IPS-20b (cell line): ENCODE measurements around the gene PGLYRP1.

Experiments used
- H3K27ac ChIP-seq: one replicate; pipeline ENCODE4 v1.5.1; 2013; ENCODE audit warnings: low read length
- H3K27me3 ChIP-seq: 2 replicates; pipeline ENCODE4 v1.6.1; 2013; ENCODE audit warnings: mild to moderate bottlenecking, low read length, inconsistent platforms; ENCODE audit not compliant: insufficient read depth
- H3K36me3 ChIP-seq: 2 replicates; pipeline ENCODE4 v1.6.1; 2013; ENCODE audit warnings: low read depth, mild to moderate bottlenecking, inconsistent platforms, low read length, moderate library complexity; ENCODE audit not compliant: insufficient read depth
- H3K4me1 ChIP-seq: 2 replicates; pipeline ENCODE4 v1.6.1; 2013; ENCODE audit warnings: mild to moderate bottlenecking, control low read depth, inconsistent platforms, low read length, moderate library complexity; ENCODE audit not compliant: insufficient read depth
- H3K4me3 ChIP-seq: 2 replicates; pipeline ENCODE4 v1.5.1; 2013; ENCODE audit warnings: mild to moderate bottlenecking, low read length, inconsistent platforms
- H3K9ac ChIP-seq: 2 replicates; pipeline ENCODE4 v1.6.1; 2013; ENCODE audit warnings: low read depth, mild to moderate bottlenecking, inconsistent platforms, low read length, moderate library complexity
- H3K9me3 ChIP-seq: 2 replicates; pipeline ENCODE4 v1.6.1; 2013; ENCODE audit warnings: mild to moderate bottlenecking, low read depth, low read length, inconsistent platforms; ENCODE audit not compliant: insufficient read depth

The PGLYRP1 gene

DNA sequence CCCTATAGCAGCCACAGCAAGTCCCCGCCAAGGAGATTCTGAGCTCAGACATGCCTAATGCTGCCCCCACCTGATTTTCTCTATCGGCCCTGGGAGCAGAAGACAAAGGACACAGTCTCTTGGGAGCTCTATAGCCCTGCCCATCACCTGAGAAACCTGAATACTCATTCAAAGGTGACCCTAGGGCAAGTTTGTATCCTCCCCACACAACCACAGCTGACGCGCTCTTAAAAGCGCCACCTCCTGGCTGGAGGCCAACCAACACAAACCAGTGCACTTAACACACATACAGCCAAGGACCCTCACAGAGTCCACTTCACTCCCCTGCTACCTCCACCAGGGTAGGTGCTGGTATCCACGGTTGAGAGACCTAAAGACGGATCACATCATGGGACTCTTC, 26.7 kb upstream of the PGLYRP1 start:
- Histone ChIP-seq H3K27me3 (peaks cover 16% of the 10 kb centered on the region; the same call in 1 of the 2 replicates), H3K36me3 (no peaks in the 10 kb centered on the region), H3K4me3 (peak overlapping the region; percentile 19; the same call in 1 of the 2 replicates), H3K4me1 (no peaks in the 10 kb centered on the region), H3K9ac (no peak overlapping the region), H3K9me3 (peaks cover 20% of the 10 kb centered on the region), H3K27ac (no peak overlapping the region)

DNA sequence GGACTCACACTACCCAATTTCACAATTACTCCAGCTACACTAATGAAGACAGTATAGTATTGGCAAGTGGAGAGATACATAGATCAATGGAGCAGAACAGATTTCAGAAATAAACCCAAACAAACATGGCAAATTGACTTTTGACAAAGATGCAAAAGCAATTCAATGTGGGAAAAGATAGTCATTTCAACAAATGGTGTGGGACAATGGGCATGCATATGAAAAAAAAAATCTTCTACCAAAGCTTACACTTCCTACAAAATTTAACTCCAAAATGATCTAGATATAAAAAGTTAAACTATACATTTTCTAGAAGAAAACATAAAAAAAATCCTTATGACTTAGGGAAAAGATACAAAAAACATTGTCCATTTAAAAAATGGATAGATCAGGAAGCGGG, 20.7 kb upstream of the PGLYRP1 start:
- no peak overlapping the region for H3K4me3 ChIP-seq
- H3K36me3 ChIP-seq = no peaks in the 10 kb centered on the region
- H3K4me1 ChIP-seq = no peaks in the 10 kb centered on the region
- peaks cover 39% of the 10 kb centered on the region for H3K9me3 ChIP-seq
- no peak overlapping the region for H3K27ac ChIP-seq
- H3K27me3 ChIP-seq = peaks cover 15% of the 10 kb centered on the region; the same call in 1 of the 2 replicates
- H3K9ac ChIP-seq = no peak overlapping the region

DNA sequence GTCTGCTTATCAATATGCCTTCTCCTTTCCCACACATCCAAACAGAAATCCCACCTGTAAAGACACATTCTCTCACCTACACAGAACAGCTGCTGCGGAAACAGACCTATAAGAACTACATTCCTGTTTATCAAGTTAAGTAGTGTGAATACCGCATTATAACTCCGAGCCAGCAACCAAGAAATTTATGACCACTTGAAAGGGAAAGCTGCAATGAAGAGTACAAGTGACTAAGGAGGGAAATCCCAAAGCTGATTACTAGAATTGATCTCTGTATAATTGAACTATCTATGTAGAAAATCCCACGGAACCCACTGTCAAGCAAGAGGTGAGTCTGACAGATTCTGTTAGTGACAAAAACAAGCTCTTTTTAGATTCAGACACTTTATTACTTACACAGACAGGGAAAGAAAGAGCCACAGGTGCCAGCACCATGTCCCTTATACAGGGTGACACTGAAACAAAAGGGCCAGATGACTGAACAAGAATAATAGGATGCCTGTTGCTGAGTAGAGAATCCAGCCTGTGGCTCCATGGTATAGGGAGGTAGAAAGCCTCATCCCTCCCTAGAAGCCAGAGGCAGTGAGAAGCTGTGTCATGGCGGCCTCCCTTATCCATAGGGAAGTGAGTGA, 19.5 kb upstream of the PGLYRP1 start:
- H3K9ac ChIP-seq = no peak overlapping the region
- H3K9me3 ChIP-seq = peaks cover 33% of the 10 kb centered on the region
- no peak overlapping the region for H3K4me3 ChIP-seq
- peaks cover 15% of the 10 kb centered on the region; the same call in 1 of the 2 replicates for H3K27me3 ChIP-seq
- H3K27ac ChIP-seq = no peak overlapping the region
- no peaks in the 10 kb centered on the region for H3K4me1 ChIP-seq
- H3K36me3 ChIP-seq = no peaks in the 10 kb centered on the region

DNA sequence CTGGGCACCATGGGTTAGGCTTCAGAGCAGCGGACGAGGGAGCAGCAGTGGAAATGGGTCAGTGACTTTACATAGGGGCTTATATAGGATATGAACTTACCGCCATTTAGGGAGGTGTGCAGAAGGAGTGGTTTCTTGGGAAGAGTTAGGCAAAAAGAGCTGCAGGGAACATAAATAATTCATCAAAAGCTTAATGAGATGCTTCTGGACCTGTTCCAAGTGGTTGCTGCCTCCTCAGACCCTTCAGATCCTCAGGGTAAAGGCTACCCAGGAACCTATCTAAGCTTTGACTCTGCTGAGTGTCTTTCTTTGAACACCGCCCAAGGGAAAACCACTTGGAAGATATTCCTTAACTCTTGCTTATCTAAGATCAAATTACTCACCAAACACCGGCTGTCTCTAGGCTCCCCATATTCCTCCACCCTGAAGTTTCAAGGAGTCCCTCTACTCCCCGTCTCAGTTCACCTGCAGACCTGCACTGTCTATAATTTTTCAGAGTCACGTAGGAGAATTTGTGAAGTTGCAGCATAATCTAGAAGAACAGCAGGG, 18.2 kb upstream of the PGLYRP1 start, which contains the start of gene IGFL4:
Gene IGFL4, minus strand, starts transcription at position 51 of the 549 bp plus-strand sequence. Its CDS starts 40 bp downstream, at position 11.
- Histone ChIP-seq H3K9ac (no peak within 1 kb of the TSS), H3K9me3 (peaks cover 24% of the 10 kb centered on the region), H3K27ac (no peak within 1 kb of the TSS), H3K4me1 (no peaks in the 10 kb centered on the region), H3K36me3 (no peaks in the 10 kb centered on the region), H3K27me3 (0 out of 2 replicates have a peak, but pooled peaks cover 6% of the 10 kb centered on the region), H3K4me3 (no peak within 1 kb of the TSS)

DNA sequence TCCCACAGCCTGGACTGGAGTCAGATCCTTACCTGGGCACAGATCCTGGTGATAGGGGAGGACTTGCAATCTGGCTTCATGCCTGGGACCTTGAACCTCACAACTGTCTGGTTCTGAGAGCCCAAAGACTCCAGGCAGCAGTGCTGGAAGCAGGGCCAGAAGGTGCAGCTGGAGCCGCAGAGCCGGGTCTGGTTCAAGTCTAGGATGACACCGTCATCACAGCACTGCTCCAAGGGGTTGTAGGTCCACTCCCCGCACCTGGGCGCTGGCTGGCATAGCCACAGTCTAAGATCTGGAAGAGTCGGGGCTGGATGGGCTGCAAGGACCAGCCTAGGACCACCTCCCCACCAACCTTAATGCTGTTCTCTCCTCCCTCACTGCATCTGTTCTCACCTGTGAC, 17.3 kb upstream of the PGLYRP1 start:
- H3K9ac ChIP-seq = no peak overlapping the region
- H3K9me3 ChIP-seq = peaks cover 23% of the 10 kb centered on the region; the same call in 1 of the 2 replicates
- no peaks in the 10 kb centered on the region for H3K27me3 ChIP-seq
- H3K36me3 ChIP-seq = no peaks in the 10 kb centered on the region
- H3K4me3 ChIP-seq = no peak overlapping the region
- H3K4me1 ChIP-seq = no peaks in the 10 kb centered on the region
- no peak overlapping the region for H3K27ac ChIP-seq

DNA sequence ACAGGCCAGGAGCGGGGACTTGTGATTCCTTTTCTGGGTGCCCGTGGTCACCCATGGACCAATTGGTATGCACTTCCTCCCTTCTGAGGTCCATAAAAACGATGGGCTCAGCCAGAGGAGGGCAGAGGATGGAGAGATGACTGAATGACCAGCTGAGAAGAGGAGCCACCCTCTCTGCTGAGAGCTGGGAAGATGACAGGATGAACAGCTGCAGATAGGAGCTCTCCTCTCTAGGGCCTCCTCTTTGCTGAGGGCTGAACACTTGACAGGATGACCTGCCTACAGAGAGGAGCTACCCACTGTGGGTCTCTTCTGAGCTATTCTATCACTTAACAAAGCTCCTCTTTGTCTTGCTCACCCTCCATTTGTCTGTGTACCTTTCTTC, 13.9 kb upstream of the PGLYRP1 start:
- H3K36me3 ChIP-seq = no peaks in the 10 kb centered on the region
- H3K27ac ChIP-seq = no peak overlapping the region
- no peak overlapping the region for H3K4me3 ChIP-seq
- no peaks in the 10 kb centered on the region for H3K4me1 ChIP-seq
- no peak overlapping the region for H3K9ac ChIP-seq
- no peaks in the 10 kb centered on the region; the same call in 1 of the 2 replicates for H3K9me3 ChIP-seq
- no peaks in the 10 kb centered on the region for H3K27me3 ChIP-seq

DNA sequence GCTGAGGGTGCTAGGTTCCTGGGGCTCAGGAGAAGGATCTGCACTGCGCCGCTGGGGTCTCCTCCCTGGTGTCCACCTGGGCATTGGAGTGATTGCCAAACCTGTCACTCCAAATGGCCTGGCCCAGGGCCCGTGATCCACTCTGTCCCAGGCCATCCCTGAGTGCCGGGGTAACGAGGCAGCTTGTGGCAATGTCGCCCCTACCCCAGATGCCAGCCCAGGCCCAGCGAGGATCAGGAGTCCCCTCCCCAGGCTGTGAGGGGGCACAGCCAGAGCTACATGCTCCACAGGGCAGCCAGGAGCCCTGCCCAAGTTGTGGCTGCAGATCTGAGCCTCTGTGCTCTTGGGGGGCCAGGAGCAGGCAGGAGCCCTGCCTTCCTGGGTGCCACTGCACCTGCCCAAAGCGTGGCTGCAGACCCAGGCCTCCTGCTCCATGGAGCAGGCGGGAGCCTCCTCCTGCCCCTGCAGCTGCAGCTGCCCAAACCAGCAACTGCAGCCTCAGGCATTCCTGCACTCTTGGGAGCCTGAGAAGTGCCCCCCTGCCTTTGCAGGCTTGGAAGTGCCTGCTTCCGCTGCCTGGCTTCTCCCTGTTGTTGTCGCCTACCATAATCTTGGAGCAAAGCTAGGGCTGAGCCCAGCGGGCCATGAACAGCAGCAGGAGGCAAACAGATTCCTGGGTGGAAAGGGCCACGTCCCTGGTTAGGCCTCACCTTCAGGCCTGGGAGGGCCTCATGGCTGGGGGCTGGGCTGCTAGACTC, 13.3 kb upstream of the PGLYRP1 start:
- H3K36me3 ChIP-seq = no peaks in the 10 kb centered on the region
- no peak overlapping the region for H3K27ac ChIP-seq
- no peaks in the 10 kb centered on the region for H3K4me1 ChIP-seq
- no peak overlapping the region for H3K4me3 ChIP-seq
- H3K27me3 ChIP-seq = no peaks in the 10 kb centered on the region
- H3K9ac ChIP-seq = no peak overlapping the region
- H3K9me3 ChIP-seq = no peaks in the 10 kb centered on the region; the same call in 1 of the 2 replicates

DNA sequence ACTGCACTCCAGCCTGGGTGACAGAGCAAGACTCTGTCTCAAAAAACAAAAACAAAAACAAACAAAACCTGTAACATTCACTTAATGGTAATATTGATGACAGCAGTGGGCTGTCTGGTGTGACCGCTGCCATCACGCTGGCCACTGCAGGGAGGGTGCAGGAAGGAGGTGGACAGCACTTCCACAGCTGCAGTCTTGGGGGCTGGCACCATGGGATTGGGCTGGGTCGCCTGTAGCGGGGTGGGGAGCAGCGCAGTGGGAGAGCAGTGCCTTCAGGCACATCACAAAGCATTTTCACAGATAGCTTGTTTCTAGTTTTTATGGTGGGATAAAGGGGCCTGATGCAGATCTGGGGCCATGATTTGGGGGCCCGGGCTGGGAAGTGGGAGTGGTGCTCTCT, 12.7 kb upstream of the PGLYRP1 start:
- H3K27me3 ChIP-seq = no peaks in the 10 kb centered on the region
- H3K27ac ChIP-seq = no peak overlapping the region
- H3K4me1 ChIP-seq = no peaks in the 10 kb centered on the region
- no peak overlapping the region for H3K4me3 ChIP-seq
- H3K9me3 ChIP-seq = no peaks in the 10 kb centered on the region
- no peaks in the 10 kb centered on the region for H3K36me3 ChIP-seq
- no peak overlapping the region for H3K9ac ChIP-seq

DNA sequence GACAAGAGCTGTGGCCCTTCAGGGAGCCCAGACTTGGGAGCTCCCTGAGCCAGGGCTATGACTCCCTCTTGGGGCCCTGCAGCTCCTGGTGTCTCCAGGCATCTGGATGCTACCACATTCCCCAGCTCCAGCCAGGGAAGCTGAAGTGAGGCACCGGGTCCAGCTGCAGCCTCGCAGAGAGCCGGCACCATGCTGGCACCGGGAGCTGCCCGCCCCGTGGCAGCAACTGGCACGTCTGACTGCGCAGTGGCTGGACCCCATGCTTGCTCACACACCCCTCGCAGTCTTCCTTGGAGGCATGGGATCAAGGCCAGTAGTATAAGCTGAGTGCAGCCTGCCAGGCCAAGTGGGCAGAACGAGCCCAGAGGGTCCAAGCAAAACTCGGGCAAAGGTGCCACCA, 10.5 kb upstream of the PGLYRP1 start:
- Histone ChIP-seq H3K27me3 (no peaks in the 10 kb centered on the region), H3K27ac (no peak overlapping the region), H3K4me3 (no peak overlapping the region), H3K9ac (no peak overlapping the region), H3K36me3 (no peaks in the 10 kb centered on the region), H3K9me3 (no peaks in the 10 kb centered on the region), H3K4me1 (no peaks in the 10 kb centered on the region)

DNA sequence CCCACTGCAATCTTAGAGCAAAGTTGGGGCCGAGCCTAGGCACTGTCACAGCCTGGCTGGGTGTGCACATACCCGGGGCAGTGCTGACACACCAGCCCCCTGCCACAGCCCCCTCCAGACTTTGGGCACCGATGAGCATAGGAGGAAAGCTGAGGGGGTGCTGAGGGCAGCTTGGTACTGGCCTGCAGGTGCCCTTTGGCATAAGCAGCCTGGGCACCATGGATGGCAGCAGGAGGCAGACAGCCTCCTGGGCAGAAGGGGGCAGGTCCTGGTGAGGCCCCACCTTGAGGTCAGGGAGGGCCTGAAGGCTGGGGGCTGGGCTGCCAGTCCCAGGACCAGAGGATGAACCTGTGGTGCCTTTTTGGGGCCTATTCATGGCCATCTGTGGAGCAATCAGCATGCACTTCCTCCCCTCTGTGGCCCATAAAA, 9.8 kb upstream of the PGLYRP1 start:
- no peak overlapping the region for H3K9ac ChIP-seq
- H3K9me3 ChIP-seq = no peaks in the 10 kb centered on the region
- H3K36me3 ChIP-seq = no peaks in the 10 kb centered on the region
- no peaks in the 10 kb centered on the region for H3K4me1 ChIP-seq
- no peak overlapping the region for H3K27ac ChIP-seq
- no peak overlapping the region for H3K4me3 ChIP-seq
- no peaks in the 10 kb centered on the region for H3K27me3 ChIP-seq

DNA sequence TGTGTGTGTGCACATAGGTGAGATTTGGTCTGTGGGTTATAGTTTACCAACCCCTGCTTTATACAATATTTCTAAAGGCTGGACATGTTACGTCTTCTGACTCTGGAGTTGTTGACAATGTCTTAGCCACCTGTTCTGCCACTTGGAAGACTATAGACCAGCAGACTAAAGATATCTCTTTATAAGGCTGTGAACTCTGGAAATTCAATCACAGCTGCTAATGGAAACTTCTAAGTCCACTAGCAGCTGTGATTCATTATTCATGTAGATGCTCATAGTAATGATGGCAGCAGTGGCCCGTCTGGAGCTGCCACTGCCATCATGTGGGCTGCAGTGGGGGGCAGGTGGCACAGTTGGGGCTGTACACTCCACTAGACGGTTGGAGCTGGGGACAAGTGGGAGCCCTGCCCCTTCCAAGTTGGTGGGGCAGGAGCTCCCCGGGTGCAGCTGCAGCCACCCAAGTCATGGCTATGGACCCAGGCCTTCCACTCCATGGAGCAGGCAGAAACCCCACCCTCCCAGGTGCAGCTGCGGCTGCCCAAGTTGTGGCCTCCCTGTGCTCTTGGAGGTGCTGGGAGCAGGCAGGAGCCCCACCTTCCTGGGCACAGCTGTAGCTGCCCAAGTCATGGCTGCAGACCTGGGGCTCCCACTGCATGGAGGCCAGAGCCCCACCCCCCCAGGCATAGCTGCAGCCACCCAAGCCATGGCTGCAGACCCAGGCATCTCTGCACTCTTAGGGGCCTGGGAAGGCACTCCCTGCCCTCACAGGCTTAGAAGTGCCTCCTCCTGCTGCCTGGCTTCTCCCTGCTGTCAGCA, 9.1 kb upstream of the PGLYRP1 start:
- no peaks in the 10 kb centered on the region for H3K27me3 ChIP-seq
- H3K36me3 ChIP-seq = no peaks in the 10 kb centered on the region
- no peaks in the 10 kb centered on the region for H3K4me1 ChIP-seq
- H3K9me3 ChIP-seq = no peaks in the 10 kb centered on the region
- H3K9ac ChIP-seq = no peak overlapping the region
- H3K4me3 ChIP-seq = no peak overlapping the region
- H3K27ac ChIP-seq = no peak overlapping the region
